H1 (cell line): Measurements from ENCODE around the gene SEC22C. TPM values are rescaled to one million over a fixed set of nuclear protein-coding genes. Genes with fewer than 3 reads are reported as not detected.
A peak's percentile ranks its signal among the peaks of the same experiment; 100 is the strongest.

Source experiments
- CTCF ChIA-PET: fragments of 300-600 bp; sonication (Branson Sonifier 250); formaldehyde crosslinking; loops from one replicate; lab custom pipeline; 2021; ENCODE audit not compliant: partially characterized antibody; lab: Charles Lee
- POLR2A ChIA-PET: fragments of 300-600 bp; sonication (Branson Sonifier 250); formaldehyde crosslinking; loops from one replicate; lab custom pipeline; 2021; ENCODE audit warnings: inconsistent platforms; ENCODE audit not compliant: partially characterized antibody; lab: Charles Lee
- DNase-seq, 2 experiments: peaks; one replicate each; pipeline versions ENCODE4 v3.0.0 to v3.0.0-alpha.2; 2010 to 2022; ENCODE audit warnings: low spot score in 2 of 2, low read depth in 1 of 2, mixed read lengths in 1 of 2
- FAIRE-seq: peaks from 2 replicates; lab custom pipeline; 2011; peaks lifted over from hg19 to GRCh38; lab: Jason Lieb, UNC
- H2AFZ ChIP-seq: 2 replicates; pipeline ENCODE4 v1.8.1; 2012; ENCODE audit warnings: low read length, inconsistent platforms
- H2AK5ac ChIP-seq: 2 replicates; pipeline ENCODE4 v1.6.1; 2013; ENCODE audit warnings: low read depth, low read length
- H2BK120ac ChIP-seq: replicated peaks from 2 replicates; pipeline ENCODE3; 2013; ENCODE audit warnings: low read depth, low read length, inconsistent platforms
- H2BK12ac ChIP-seq: 2 replicates; pipeline ENCODE4 v1.6.1; 2013; ENCODE audit warnings: low read depth, low read length
- H2BK15ac ChIP-seq: 2 replicates; pipeline ENCODE4 v1.6.1; 2013; ENCODE audit warnings: low read length
- H2BK20ac ChIP-seq: 2 replicates; pipeline ENCODE4 v1.6.1; 2013; ENCODE audit warnings: low read length
- H2BK5ac ChIP-seq: 2 replicates; pipeline ENCODE4 v1.6.1; 2013; ENCODE audit warnings: low read depth, low read length
- H3K14ac ChIP-seq: 2 replicates; pipeline ENCODE4 v1.6.1; 2013; ENCODE audit warnings: inconsistent platforms; ENCODE audit not compliant: insufficient read length
- H3K18ac ChIP-seq: 2 replicates; pipeline ENCODE4 v1.6.1; 2013; ENCODE audit warnings: low read length; ENCODE audit errors: extremely low read depth
- H3K23ac ChIP-seq: 2 replicates; pipeline ENCODE4 v1.6.1; 2013; ENCODE audit warnings: inconsistent platforms; ENCODE audit not compliant: insufficient read length
- H3K23me2 ChIP-seq: 2 replicates; pipeline ENCODE4 v1.6.1; 2013; ENCODE audit warnings: low read depth, low read length
- H3K27ac ChIP-seq: 2 replicates; pipeline ENCODE4 v1.6.1; 2011; ENCODE audit warnings: low read depth, low read length, inconsistent platforms
- H3K27me3 ChIP-seq, 4 experiments: replicated peaks in 1 of 4; 1 replicate in 1 of 4; 2 replicates in 3 of 4; pipeline versions ENCODE4 v1.6.1 to v1.8.1; 2011 to 2013; ENCODE audit warnings: low read length in 3 of 4, mild to moderate bottlenecking in 3 of 4, inconsistent platforms in 2 of 4, mixed read lengths in 2 of 4, moderate library complexity in 1 of 4; ENCODE audit not compliant: control insufficient read depth in 3 of 4, insufficient read depth in 3 of 4; ENCODE audit errors: extremely low read depth in 1 of 4
- H3K36me3 ChIP-seq, 4 experiments: 2 replicates each; pipeline versions ENCODE4 v1.6.1 to v1.8.1; 2011 to 2013; ENCODE audit warnings: mild to moderate bottlenecking in 4 of 4, low read length in 3 of 4, moderate library complexity in 2 of 4, control low read depth in 1 of 4, inconsistent platforms in 1 of 4; ENCODE audit not compliant: insufficient read depth in 4 of 4, control insufficient read depth in 2 of 4
- H3K4ac ChIP-seq: replicated peaks from 2 replicates; pipeline ENCODE3; 2013; ENCODE audit warnings: low read length, low read depth, mixed read lengths, inconsistent platforms; ENCODE audit not compliant: insufficient read length
- H3K4me1 ChIP-seq, 4 experiments: replicated peaks in 1 of 4; 1 replicate in 1 of 4; 2 replicates in 3 of 4; pipeline versions ENCODE4 v1.6.1 to v1.8.1; 2011 to 2013; ENCODE audit warnings: low read length in 3 of 4, inconsistent platforms in 2 of 4, mixed read lengths in 1 of 4; ENCODE audit not compliant: insufficient read depth in 4 of 4, control insufficient read depth in 3 of 4
- H3K4me2 ChIP-seq, 2 experiments: 2 replicates each; pipeline versions ENCODE4 v1.6.1 to v1.8.1; 2011 to 2013; ENCODE audit warnings: low read depth in 2 of 2, low read length in 2 of 2, control low read depth in 1 of 2, inconsistent platforms in 1 of 2, mild to moderate bottlenecking in 1 of 2; ENCODE audit not compliant: insufficient read depth in 1 of 2
- H3K4me3 ChIP-seq, 4 experiments: fragments of 200-600, 300-600 bp in 1 of 4; sonication (generic), shearing (Covaris generic), sonication (Bioruptor Twin) in 1 of 4; 2 replicates each; pipeline versions ENCODE4 v1.5.1 to v1.8.1; 2011 to 2016; ENCODE audit warnings: low read length in 4 of 4, low read depth in 3 of 4, control low read depth in 2 of 4, inconsistent platforms in 2 of 4, mild to moderate bottlenecking in 2 of 4, mixed read lengths in 1 of 4, moderate library complexity in 1 of 4; ENCODE audit not compliant: insufficient read depth in 2 of 4; ENCODE audit errors: extremely low read depth in 1 of 4
- H3K56ac ChIP-seq: replicated peaks from 2 replicates; pipeline ENCODE3; 2013; ENCODE audit warnings: low read depth, mild to moderate bottlenecking, mixed read lengths, low read length, inconsistent platforms; ENCODE audit not compliant: insufficient read length
- H3K79me1 ChIP-seq: 2 replicates; pipeline ENCODE4 v1.6.1; 2013; ENCODE audit warnings: low read depth, low read length, control low read depth
- H3K79me2 ChIP-seq, 2 experiments: 2 replicates each; pipeline versions ENCODE4 v1.6.1 to v1.8.1; 2012 to 2013; ENCODE audit warnings: low read length in 2 of 2, mild to moderate bottlenecking in 2 of 2, inconsistent platforms in 1 of 2; ENCODE audit not compliant: insufficient read depth in 2 of 2, control insufficient read depth in 1 of 2
- H3K9ac ChIP-seq, 4 experiments: replicated peaks in 1 of 4; 1 replicate in 1 of 4; 2 replicates in 3 of 4; pipeline versions ENCODE4 v1.6.1 to v1.8.1; 2011 to 2013; ENCODE audit warnings: low read depth in 3 of 4, low read length in 3 of 4, control low read depth in 2 of 4, mild to moderate bottlenecking in 2 of 4, moderate library complexity in 2 of 4, inconsistent platforms in 1 of 4; ENCODE audit errors: extremely low read depth in 1 of 4
- H3K9me3 ChIP-seq, 2 experiments: 2 replicates each; pipeline versions ENCODE4 v1.6.1 to v1.8.1; 2012 to 2013; ENCODE audit warnings: mild to moderate bottlenecking in 2 of 2, moderate library complexity in 2 of 2, control low read depth in 1 of 2, inconsistent platforms in 1 of 2, low read depth in 1 of 2, low read length in 1 of 2, mixed read lengths in 1 of 2; ENCODE audit not compliant: insufficient read depth in 2 of 2
- H4K20me1 ChIP-seq, 2 experiments: replicated peaks in 1 of 2; 2 replicates each; pipeline versions ENCODE3 to v1.8.1; 2011 to 2013; ENCODE audit warnings: inconsistent platforms in 2 of 2, low read length in 2 of 2, mild to moderate bottlenecking in 1 of 2; ENCODE audit not compliant: insufficient read depth in 2 of 2, control insufficient read depth in 1 of 2
- H4K5ac ChIP-seq: 2 replicates; pipeline ENCODE4 v1.6.1; 2013; ENCODE audit warnings: low read length, low read depth, mixed read lengths, inconsistent platforms; ENCODE audit not compliant: insufficient read length
- H4K8ac ChIP-seq: 2 replicates; pipeline ENCODE4 v1.8.0; 2013; ENCODE audit warnings: mild to moderate bottlenecking, moderate library complexity, low read length, inconsistent platforms; ENCODE audit not compliant: insufficient read depth; ENCODE audit errors: extremely low read depth
- H4K91ac ChIP-seq: replicated peaks from 2 replicates; pipeline ENCODE3; 2013; ENCODE audit warnings: low read length, mixed read lengths, inconsistent platforms; ENCODE audit not compliant: insufficient read length
- ASH2L ChIP-seq: fragments of 200-600, 300-600 bp; sonication (generic); IDR thresholded peaks from one replicate; pipeline ENCODE4 v1.7.1; 2017; ENCODE audit warnings: low read length
- FOSL1 ChIP-seq: IDR thresholded peaks from 2 replicates; pipeline ENCODE4 v1.6.1; 2011; ENCODE audit warnings: mild to moderate bottlenecking, low read depth, low read length, moderate library complexity; ENCODE audit not compliant: insufficient read depth
- GTF2F1 ChIP-seq: IDR thresholded peaks from 2 replicates; pipeline ENCODE4 v1.6.1; 2012; ENCODE audit warnings: low read depth, low read length, improper control_type of control experiment, borderline replicate concordance
- KDM1A ChIP-seq: fragments of 200-600, 300-600 bp; sonication (generic); IDR thresholded peaks from 2 replicates; pipeline ENCODE4 v1.7.1; 2016; ENCODE audit warnings: mild to moderate bottlenecking, low read length, borderline replicate concordance
- NANOG ChIP-seq: IDR thresholded peaks from 2 replicates; pipeline ENCODE4 v1.6.1; 2011; ENCODE audit warnings: low read length, low read depth, mild to moderate bottlenecking, inconsistent platforms; ENCODE audit not compliant: insufficient read depth, poor library complexity, severe bottlenecking
- RAD21 ChIP-seq, 2 experiments: IDR thresholded peaks in 1 of 2; conservative IDR thresholded peaks in 1 of 2; 2 replicates each; pipeline ENCODE4 v1.6.1; 2011; ENCODE audit warnings: low read depth in 2 of 2, low read length in 2 of 2, improper control_type of control experiment in 1 of 2, inconsistent platforms in 1 of 2, mild to moderate bottlenecking in 1 of 2, moderate library complexity in 1 of 2
- SIX5 ChIP-seq: IDR thresholded peaks from 2 replicates; pipeline ENCODE4 v1.6.1; 2011; ENCODE audit warnings: mild to moderate bottlenecking, low read depth, low read length
- WGBS, 2 experiments: shearing (Covaris generic) in 1 of 2; methylation state at CpG; one replicate each; pipeline versions ENCODE4 v1.1.6 to v1.1.7; 2013 to 2015; ENCODE audit warnings: low lambda C conversion rate in 2 of 2, mixed read lengths in 2 of 2, inconsistent platforms in 1 of 2, low coverage in 1 of 2, missing lambda C conversion rate in 1 of 2; ENCODE audit not compliant: insufficient replicate concordance in 2 of 2, insufficient coverage in 1 of 2, insufficient read length in 1 of 2; ENCODE audit errors: extremely low coverage in 1 of 2, missing lambda C conversion rate in 1 of 2; 5-methylcytosine and 5-hydroxymethylcytosine counted together
- polyA plus RNA-seq, 7 experiments: library from polyadenylated mRNA; depleted of rRNA in 3 of 7; stranded (reverse) in 5 of 7; unstranded in 2 of 7; fragments of >200 nt in 5 of 7; fragments of 200-250 nt in 2 of 7; gene quantifications; 1 replicate in 5 of 7; 2 replicates in 1 of 7; 4 replicates in 1 of 7; pipeline versions ENCODE4 v1.2.1 to v1.2.3, GENCODE V29; 2011 to 2013; ENCODE audit warnings: missing spikeins in 2 of 7, mixed read lengths in 2 of 7
- total RNA-seq: library from RNA; stranded (reverse); fragmentation: NEBNext Ultra II Directional; extraction: Animal tissue kit (Norgen Biotek cat#: 25700); gene quantifications from 2 replicates; pipeline ENCODE4 v1.2.1, GENCODE V29; 2021
- TF ChIP-seq, protein P1 (sequence below): IDR thresholded peaks from 2 replicates; pipeline ENCODE4 v1.6.1; 2011; ENCODE audit warnings: low read length, improper control_type of control experiment

SEC22C gene
- total and polyA plus RNA-seq, 2 of the 8 experiments (the other 6 are each of a cell fraction or from before 2014, with no cell fraction given): 23.4 to 38.3 TPM

- Histone ChIP-seq H2BK15ac (peak within 1 kb of the TSS; percentile 92), H3K79me2 (no peaks in the 10 kb centered on the region), H3K56ac (no peak within 1 kb of the TSS), H3K4me3 (peak within 1 kb of the TSS; percentile 50 to 77 (median 68)), H3K23me2 (peaks cover 19% of the 10 kb centered on the region), H3K14ac (no peak within 1 kb of the TSS), H3K9ac (peak within 1 kb of the TSS in 1 of 4 experiments; percentile 8; a peak in 2 of 7 replicates), H3K18ac (peak within 1 kb of the TSS; percentile 78), H2BK20ac (no peak within 1 kb of the TSS), H3K36me3 (no peaks in the 10 kb centered on the region), H2BK5ac (peak within 1 kb of the TSS; percentile 66; the same call in 1 of the 2 replicates), H3K4me1 (peaks cover 0 to 12% (median 2%) of the 10 kb centered on the region in 4 experiments; a peak in 3 of 7 replicates), H3K9me3 (no peaks in the 10 kb centered on the region), H4K5ac (no peak within 1 kb of the TSS), H2AFZ (peak within 1 kb of the TSS; percentile 93; the same call in 1 of the 2 replicates), H3K4me2 (peak within 1 kb of the TSS; percentile 67 to 98), H4K91ac (peak within 1 kb of the TSS; percentile 45), H4K8ac (peak within 1 kb of the TSS; percentile 86), H3K27ac (no peak within 1 kb of the TSS), H3K4ac (peak within 1 kb of the TSS; percentile 49), H3K27me3 (peaks cover 0 to 52% (median 35%) of the 10 kb centered on the region in 4 experiments; a peak in 6 of 7 replicates), H2BK120ac (no peak within 1 kb of the TSS), H2AK5ac (peak within 1 kb of the TSS; percentile 98), H3K79me1 (no peaks in the 10 kb centered on the region), H2BK12ac (peak within 1 kb of the TSS; percentile 75; the same call in 1 of the 2 replicates), H3K23ac (no peak within 1 kb of the TSS), H4K20me1 (peaks cover 0 to 4% of the 10 kb centered on the region in 2 experiments)
- peak; percentile 73 to 99 for DNase-seq
- ChIA-PET CTCF (interaction anchor here (0.7 to 4.5 kb wide), 15 partner anchors 8 to 326 kb away, joined by 3 to 52 read pairs (median 7); no protein-coding TSS in a partner anchor), POLR2A (interaction anchor here (0.6 to 2.2 kb wide), 6 partner anchors 8 to 1235 kb away, joined by 3 to 13 read pairs (median 4); no protein-coding TSS in a partner anchor)
- FAIRE-seq: no peak
- WGBS, 2 experiments: 12% methylated on average over 40 of the region's 69 CpGs; no CpG with 5 or more reads in 1 of the 2 experiments
- TF ChIP-seq NANOG (no peak), FOSL1 (no peak), KDM1A (no peak), SIX5 (no peak), ASH2L (peak; percentile 4), GTF2F1 (no peak), RAD21 (IDR thresholded peaks at IDR 0.05 in 1 of 2, conservative IDR thresholded peaks at IDR 0.05 in 1 of 2; ENCODE audit: low read depth in 2 of 2, low read length in 2 of 2) (0 out of 4 replicates have a peak, but pooled peaks of 1 of the 2 experiments have one; percentile 2)
- TF ChIP-seq, protein P1, sequence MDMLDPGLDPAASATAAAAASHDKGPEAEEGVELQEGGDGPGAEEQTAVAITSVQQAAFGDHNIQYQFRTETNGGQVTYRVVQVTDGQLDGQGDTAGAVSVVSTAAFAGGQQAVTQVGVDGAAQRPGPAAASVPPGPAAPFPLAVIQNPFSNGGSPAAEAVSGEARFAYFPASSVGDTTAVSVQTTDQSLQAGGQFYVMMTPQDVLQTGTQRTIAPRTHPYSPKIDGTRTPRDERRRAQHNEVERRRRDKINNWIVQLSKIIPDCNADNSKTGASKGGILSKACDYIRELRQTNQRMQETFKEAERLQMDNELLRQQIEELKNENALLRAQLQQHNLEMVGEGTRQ: peak; percentile 4; the same call in 1 of the 2 replicates
Measured at GRCh38 chr3:42502429-42503250, 79.1 kb downstream of the SEC22C start, which contains the start of gene VIPR1. Gene VIPR1 (plus strand): TSS chr3:42502643. CDS start chr3:42502736, 93 bp downstream.
